ENCODE results near the gene CLIP2.
"Not testable (repeated sequence)": the region's sequence is repeated elsewhere in the genome, so short reads cannot be mapped to it uniquely, and the experiment has no call there.

CLIP2 gene

GRCh38 chr7:74312418-74313028 is 23.3 kb downstream of the CLIP2 start:
- H3K27me3 ChIP-seq (replicated peaks; ENCODE audit: control insufficient read depth, insufficient read depth, low read length) = no peaks in the 10 kb centered on the region
- DNase-seq (ENCODE audit: extremely low read depth, insufficient read length) = no peak
- no peak overlapping the region for H3K4me3 ChIP-seq (replicated peaks; ENCODE audit: low read depth, low read length)
- H3K36me3 ChIP-seq (ENCODE audit: control insufficient read depth, insufficient read depth, low read length) = no peaks in the 10 kb centered on the region; the same call in none of the 2 replicates
- TF ChIP-seq CTCF (IDR thresholded peaks at IDR 0.05; ENCODE audit: insufficient read depth, low read length, poor library complexity, severe bottlenecking) = no peak

GRCh38 chr7:74315891-74316290 is 26.7 kb downstream of the CLIP2 start:
- not testable (repeated sequence) for H3K4me3 ChIP-seq (replicated peaks; ENCODE audit: low read depth, low read length); H3K36me3 ChIP-seq (ENCODE audit: control insufficient read depth, insufficient read depth, low read length); DNase-seq (ENCODE audit: extremely low read depth, insufficient read length); H3K27me3 ChIP-seq (replicated peaks; ENCODE audit: control insufficient read depth, insufficient read depth, low read length)

GRCh38 chr7:74317146-74317782 is 28.1 kb downstream of the CLIP2 start:
- no peak for DNase-seq (ENCODE audit: extremely low read depth, insufficient read length)
- Histone ChIP-seq H3K27me3 (replicated peaks; ENCODE audit: control insufficient read depth, insufficient read depth, low read length) (no peaks in the 10 kb centered on the region), H3K4me3 (replicated peaks; ENCODE audit: low read depth, low read length) (no peak overlapping the region), H3K36me3 (ENCODE audit: control insufficient read depth, insufficient read depth, low read length) (no peaks in the 10 kb centered on the region; the same call in 1 of the 2 replicates)
- TF ChIP-seq CTCF (IDR thresholded peaks at IDR 0.05; ENCODE audit: insufficient read depth, low read length, poor library complexity, severe bottlenecking) = no peak

GRCh38 chr7:74318043-74318442 is 28.8 kb downstream of the CLIP2 start:
- peak; percentile 45 for DNase-seq (ENCODE audit: extremely low read depth, insufficient read length)
- H3K4me3 ChIP-seq (replicated peaks; ENCODE audit: low read depth, low read length) = no peak overlapping the region
- TF ChIP-seq CTCF (IDR thresholded peaks at IDR 0.05; ENCODE audit: insufficient read depth, low read length, poor library complexity, severe bottlenecking) = no peak
- no peaks in the 10 kb centered on the region for H3K27me3 ChIP-seq (replicated peaks; ENCODE audit: control insufficient read depth, insufficient read depth, low read length)
- H3K36me3 ChIP-seq (ENCODE audit: control insufficient read depth, insufficient read depth, low read length) = no peaks in the 10 kb centered on the region; the same call in none of the 2 replicates

GRCh38 chr7:74320645-74321221 is 31.5 kb downstream of the CLIP2 start:
- peaks cover 3% of the 10 kb centered on the region for H3K36me3 ChIP-seq (ENCODE audit: control insufficient read depth, insufficient read depth, low read length)
- TF ChIP-seq CTCF (IDR thresholded peaks at IDR 0.05; ENCODE audit: insufficient read depth, low read length, poor library complexity, severe bottlenecking) = no peak
- H3K27me3 ChIP-seq (replicated peaks; ENCODE audit: control insufficient read depth, insufficient read depth, low read length) = no peaks in the 10 kb centered on the region
- H3K4me3 ChIP-seq (replicated peaks; ENCODE audit: low read depth, low read length) = no peak overlapping the region
- peak; percentile 52 for DNase-seq (ENCODE audit: extremely low read depth, insufficient read length)

GRCh38 chr7:74322892-74323291 is 33.7 kb downstream of the CLIP2 start:
- not testable (repeated sequence) for H3K4me3 ChIP-seq (replicated peaks; ENCODE audit: low read depth, low read length); H3K36me3 ChIP-seq (ENCODE audit: control insufficient read depth, insufficient read depth, low read length); H3K27me3 ChIP-seq (replicated peaks; ENCODE audit: control insufficient read depth, insufficient read depth, low read length); DNase-seq (ENCODE audit: extremely low read depth, insufficient read length)

Data from GM06990 (cell line).